Mucosa of stomach (tissue), 1 donor: ENCODE measurements around the gene TCFL5.
"Not testable (repeated sequence)": the region's sequence is repeated elsewhere in the genome, so short reads cannot be mapped to it uniquely, and the experiment has no call there.

ENCODE experiments used
- H3K27me3 ChIP-seq: one replicate; pipeline ENCODE4 v1.7.0; 2013; ENCODE audit warnings: mild to moderate bottlenecking, low read length; ENCODE audit not compliant: control insufficient read depth, insufficient read depth
- H3K36me3 ChIP-seq: one replicate; pipeline ENCODE4 v1.7.0; 2013; ENCODE audit warnings: low read length; ENCODE audit not compliant: control insufficient read depth, insufficient read depth
- H3K4me1 ChIP-seq: one replicate; pipeline ENCODE4 v1.7.0; 2013; ENCODE audit warnings: mild to moderate bottlenecking, low read length; ENCODE audit not compliant: control insufficient read depth, insufficient read depth
- H3K4me3 ChIP-seq: one replicate; pipeline ENCODE4 v1.7.0; 2013; ENCODE audit warnings: low read length
- H3K9ac ChIP-seq: one replicate; pipeline ENCODE4 v1.7.0; 2013; ENCODE audit warnings: mild to moderate bottlenecking, low read length, moderate library complexity
- H3K9me3 ChIP-seq: one replicate; pipeline ENCODE4 v1.7.0; 2013; ENCODE audit warnings: mild to moderate bottlenecking, low read length, moderate library complexity; ENCODE audit not compliant: control insufficient read depth
- donor health status: Pancreatic carcinoma.

The TCFL5 gene

DNA sequence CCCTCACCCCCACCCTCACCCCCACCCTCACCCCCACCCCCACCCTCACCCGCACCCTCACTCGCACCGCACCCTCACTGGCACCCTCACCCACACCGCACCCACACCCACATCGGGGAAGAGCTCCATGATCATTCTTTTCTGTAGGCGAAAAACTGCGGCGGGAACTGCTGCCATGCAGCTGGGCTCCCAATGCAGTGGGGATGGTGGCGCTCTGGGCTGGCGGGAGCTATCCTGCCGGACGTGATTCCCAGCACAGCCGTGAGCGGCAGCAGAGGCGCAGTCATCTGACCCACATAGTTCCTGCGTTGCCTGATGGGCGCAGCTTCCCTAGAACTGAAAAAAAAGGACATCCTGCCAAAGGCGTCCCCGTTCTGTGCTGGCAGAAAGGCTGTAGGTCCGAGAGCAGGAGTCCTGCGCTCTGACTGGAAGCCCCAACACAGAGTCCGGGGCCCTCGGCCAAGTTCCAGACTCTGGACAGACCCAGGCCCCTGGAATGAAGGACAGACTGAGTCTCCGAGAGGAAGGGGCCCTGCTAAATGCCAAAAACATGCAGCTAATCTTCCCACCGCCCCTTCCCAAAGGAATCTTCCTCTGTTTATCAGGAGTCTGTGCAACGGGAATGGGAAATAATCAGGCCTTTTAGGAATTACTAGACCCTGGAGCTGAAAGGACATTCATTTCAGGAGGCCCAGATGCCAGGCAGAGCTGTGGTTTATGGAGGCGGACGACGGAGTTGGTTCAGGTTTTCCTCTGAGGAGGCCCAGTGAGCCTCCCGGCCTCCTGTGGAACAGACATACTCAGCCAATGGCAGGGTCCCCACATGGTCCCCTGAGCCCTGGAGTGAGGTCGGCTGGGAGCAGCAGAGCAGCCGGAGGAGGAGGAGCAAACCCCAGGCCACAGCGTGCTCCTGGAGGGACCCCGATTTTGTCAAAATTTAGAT is 14.1 kb upstream of the TCFL5 start:
- Histone ChIP-seq H3K4me1 (peaks cover 19% of the 10 kb centered on the region), H3K9me3 (no peaks in the 10 kb centered on the region), H3K36me3 (no peaks in the 10 kb centered on the region), H3K9ac (peak overlapping the region; percentile 56), H3K27me3 (no peaks in the 10 kb centered on the region), H3K4me3 (no peak overlapping the region)

DNA sequence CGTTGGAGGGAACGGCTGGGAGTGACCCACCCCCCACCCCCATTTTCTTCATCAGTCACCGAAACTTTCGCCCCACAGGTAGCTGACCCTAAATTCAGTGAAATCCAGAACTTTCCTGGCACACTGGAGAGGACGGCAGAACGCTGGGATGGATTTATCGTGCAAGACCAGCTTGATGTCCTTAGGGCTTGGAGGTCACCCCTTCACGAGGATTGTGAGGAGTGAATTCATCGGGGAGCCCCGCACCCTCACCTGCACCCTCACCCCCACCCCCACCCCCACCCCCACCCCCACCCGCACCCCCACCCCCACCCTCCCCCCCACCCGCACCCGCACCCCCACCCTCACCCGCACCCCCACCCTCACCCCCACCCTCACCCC is 13.3 kb upstream of the TCFL5 start:
- Histone ChIP-seq H3K36me3 (no peaks in the 10 kb centered on the region), H3K4me1 (peaks cover 19% of the 10 kb centered on the region), H3K9ac (no peak overlapping the region), H3K27me3 (no peaks in the 10 kb centered on the region), H3K4me3 (no peak overlapping the region), H3K9me3 (no peaks in the 10 kb centered on the region)

DNA sequence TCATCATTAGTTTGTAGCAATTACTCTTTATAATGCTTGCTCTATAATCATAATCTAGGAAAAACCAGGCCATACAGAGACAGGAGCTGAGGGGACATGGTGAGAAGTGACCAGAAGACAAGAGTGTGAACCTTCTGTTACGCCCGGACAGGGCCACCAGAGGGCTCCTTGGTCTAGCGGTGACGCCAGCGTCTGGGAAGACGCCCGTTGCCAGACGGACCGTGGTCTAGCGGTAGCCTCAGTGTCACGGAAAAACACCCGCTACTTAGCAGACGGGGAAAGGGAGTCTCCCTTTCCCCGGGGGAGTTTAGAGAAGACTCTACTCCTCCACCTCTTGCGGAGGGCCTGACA is 12.0 kb upstream of the TCFL5 start:
- H3K9me3 ChIP-seq, H3K9ac ChIP-seq, H3K36me3 ChIP-seq, H3K4me3 ChIP-seq, H3K27me3 ChIP-seq: not testable (repeated sequence)
- peaks cover 19% of the 10 kb centered on the region for H3K4me1 ChIP-seq

GRCh38 chr20:62873280-62873679 is 11.7 kb upstream of the TCFL5 start:
- Histone ChIP-seq H3K27me3 (no peaks in the 10 kb centered on the region), H3K9ac (no peak overlapping the region), H3K4me1 (peaks cover 19% of the 10 kb centered on the region), H3K9me3 (no peaks in the 10 kb centered on the region), H3K4me3 (no peak overlapping the region), H3K36me3 (no peaks in the 10 kb centered on the region)

DNA sequence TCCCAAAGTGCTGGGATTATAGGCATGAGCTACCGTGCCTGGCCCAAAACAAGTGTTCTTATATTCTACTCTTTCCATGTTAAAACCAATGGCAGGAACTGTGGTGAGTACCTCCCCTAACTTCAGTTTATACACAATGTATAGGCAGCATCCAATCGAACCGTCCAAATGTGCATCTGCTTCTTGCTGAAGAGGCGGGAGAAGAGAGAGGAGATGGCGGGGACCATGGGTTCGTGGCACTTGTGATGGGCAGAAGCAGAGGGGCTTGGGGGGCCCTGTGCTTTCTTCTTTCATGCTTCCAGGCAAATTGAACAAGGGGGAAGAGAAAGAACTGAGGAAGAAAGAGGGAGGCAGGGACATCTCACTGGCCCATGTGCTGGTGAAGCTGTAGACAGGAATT is 11.2 kb upstream of the TCFL5 start:
- H3K4me3 ChIP-seq = no peak overlapping the region
- no peaks in the 10 kb centered on the region for H3K27me3 ChIP-seq
- peaks cover 19% of the 10 kb centered on the region for H3K4me1 ChIP-seq
- no peaks in the 10 kb centered on the region for H3K36me3 ChIP-seq
- H3K9ac ChIP-seq = no peak overlapping the region
- no peaks in the 10 kb centered on the region for H3K9me3 ChIP-seq

DNA sequence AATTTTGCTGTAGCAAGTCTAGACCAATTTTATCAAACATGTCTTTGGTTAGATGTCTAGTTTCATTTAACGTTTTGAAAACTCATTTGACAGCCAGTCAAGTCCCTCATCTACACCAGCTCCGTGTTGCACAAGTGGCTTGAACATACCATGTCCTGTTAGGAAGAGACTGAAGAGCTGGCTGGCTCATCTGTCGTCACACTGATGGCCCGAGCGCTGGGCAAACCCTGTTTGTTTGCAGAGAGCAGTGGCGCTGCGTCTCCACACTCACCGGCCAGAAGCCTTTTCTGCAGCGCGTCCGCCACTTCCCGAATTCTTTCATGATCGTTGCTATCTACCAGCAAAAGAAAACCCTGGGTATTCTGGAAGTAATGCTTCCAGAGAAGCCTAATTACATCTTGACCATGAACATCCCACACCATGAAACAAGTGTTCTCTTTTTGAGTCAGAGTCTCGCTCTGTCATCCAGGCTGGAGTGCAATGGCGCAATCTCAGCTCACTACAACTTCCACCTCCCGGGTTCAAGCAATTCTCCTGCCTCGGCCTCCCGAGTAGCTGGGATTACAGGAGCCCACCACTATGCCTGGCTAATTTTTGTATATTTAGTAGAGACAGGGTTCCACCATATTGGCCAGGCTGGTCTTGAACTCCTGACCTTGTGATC is 10.7 kb upstream of the TCFL5 start:
- H3K9me3 ChIP-seq = no peaks in the 10 kb centered on the region
- H3K4me3 ChIP-seq = no peak overlapping the region
- peaks cover 18% of the 10 kb centered on the region for H3K4me1 ChIP-seq
- H3K27me3 ChIP-seq = no peaks in the 10 kb centered on the region
- no peak overlapping the region for H3K9ac ChIP-seq
- H3K36me3 ChIP-seq = no peaks in the 10 kb centered on the region

DNA sequence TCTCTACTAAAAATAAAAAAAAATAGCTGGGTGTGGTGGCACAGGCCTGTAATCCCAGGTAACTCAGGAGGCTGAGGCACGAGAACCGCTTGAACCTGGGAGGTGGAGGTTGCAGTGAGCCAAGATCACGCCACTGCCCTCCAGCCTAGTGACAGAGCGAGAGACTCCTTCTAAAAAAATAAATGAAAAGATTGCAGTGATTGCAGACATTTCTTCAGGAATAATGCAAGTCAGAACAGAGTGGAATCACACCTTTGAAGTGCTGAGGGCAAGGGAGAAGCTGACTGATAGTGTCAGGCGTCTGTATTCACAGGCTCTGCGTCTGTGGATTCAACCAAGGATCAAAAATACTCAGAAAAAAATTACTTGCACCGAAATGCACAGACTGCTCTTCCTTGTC is 2.6 kb upstream of the TCFL5 start:
- no peak overlapping the region for H3K4me3 ChIP-seq
- H3K4me1 ChIP-seq = peaks cover 10% of the 10 kb centered on the region
- H3K9me3 ChIP-seq = no peaks in the 10 kb centered on the region
- no peak overlapping the region for H3K9ac ChIP-seq
- H3K36me3 ChIP-seq = no peaks in the 10 kb centered on the region
- peaks cover 4% of the 10 kb centered on the region for H3K27me3 ChIP-seq

- peaks cover 4% of the 10 kb centered on the region for H3K27me3 ChIP-seq
- H3K4me1 ChIP-seq = peaks cover 10% of the 10 kb centered on the region
- H3K9ac ChIP-seq = no peak overlapping the region
- no peaks in the 10 kb centered on the region for H3K9me3 ChIP-seq
- H3K36me3 ChIP-seq = no peaks in the 10 kb centered on the region
- H3K4me3 ChIP-seq = no peak overlapping the region
These were observed 514 bp downstream of the TCFL5 start for GRCh38 chr20:62860924-62861691.

GRCh38 chr20:62860391-62860923 is 1.2 kb downstream of the TCFL5 start:
- peaks cover 10% of the 10 kb centered on the region for H3K4me1 ChIP-seq
- no peaks in the 10 kb centered on the region for H3K9me3 ChIP-seq
- H3K4me3 ChIP-seq = peak overlapping the region; percentile 31
- peaks cover 4% of the 10 kb centered on the region for H3K27me3 ChIP-seq
- H3K9ac ChIP-seq = peak overlapping the region; percentile 34
- H3K36me3 ChIP-seq = no peaks in the 10 kb centered on the region

DNA sequence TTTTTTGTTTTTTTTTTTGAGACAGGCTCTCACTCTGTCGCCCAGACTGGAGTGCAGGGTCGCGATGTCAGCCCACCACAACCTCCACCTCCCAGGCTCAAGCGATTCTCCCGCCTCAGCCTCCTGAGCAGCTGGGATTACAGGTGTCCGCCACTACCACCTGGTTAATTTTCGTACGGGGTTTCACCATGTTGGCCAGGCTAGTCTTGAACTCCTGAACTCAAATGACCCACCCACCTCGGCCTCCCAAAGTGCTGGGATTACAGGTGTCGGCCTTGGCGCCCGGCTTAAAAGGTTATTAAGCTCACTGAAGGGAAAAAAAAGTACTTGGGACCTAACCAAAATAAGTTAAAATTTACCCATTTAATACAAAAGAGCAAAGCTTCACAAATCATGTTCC is 1.9 kb downstream of the TCFL5 start:
- no peaks in the 10 kb centered on the region for H3K36me3 ChIP-seq
- peaks cover 4% of the 10 kb centered on the region for H3K27me3 ChIP-seq
- H3K4me3 ChIP-seq = no peak overlapping the region
- H3K4me1 ChIP-seq = peaks cover 10% of the 10 kb centered on the region
- peak overlapping the region; percentile 34 for H3K9ac ChIP-seq
- no peaks in the 10 kb centered on the region for H3K9me3 ChIP-seq

GRCh38 chr20:62858058-62858830 is 3.4 kb downstream of the TCFL5 start:
- Histone ChIP-seq H3K4me3 (no peak overlapping the region), H3K9me3 (no peaks in the 10 kb centered on the region), H3K9ac (no peak overlapping the region), H3K4me1 (peaks cover 10% of the 10 kb centered on the region), H3K36me3 (no peaks in the 10 kb centered on the region), H3K27me3 (peaks cover 4% of the 10 kb centered on the region)
